Measurements from ENCODE around the gene ZKSCAN7.
"Not testable (repeated sequence)": the region's sequence is repeated elsewhere in the genome, so short reads cannot be mapped to it uniquely, and the experiment has no call there.

Gene ZKSCAN7

DNA sequence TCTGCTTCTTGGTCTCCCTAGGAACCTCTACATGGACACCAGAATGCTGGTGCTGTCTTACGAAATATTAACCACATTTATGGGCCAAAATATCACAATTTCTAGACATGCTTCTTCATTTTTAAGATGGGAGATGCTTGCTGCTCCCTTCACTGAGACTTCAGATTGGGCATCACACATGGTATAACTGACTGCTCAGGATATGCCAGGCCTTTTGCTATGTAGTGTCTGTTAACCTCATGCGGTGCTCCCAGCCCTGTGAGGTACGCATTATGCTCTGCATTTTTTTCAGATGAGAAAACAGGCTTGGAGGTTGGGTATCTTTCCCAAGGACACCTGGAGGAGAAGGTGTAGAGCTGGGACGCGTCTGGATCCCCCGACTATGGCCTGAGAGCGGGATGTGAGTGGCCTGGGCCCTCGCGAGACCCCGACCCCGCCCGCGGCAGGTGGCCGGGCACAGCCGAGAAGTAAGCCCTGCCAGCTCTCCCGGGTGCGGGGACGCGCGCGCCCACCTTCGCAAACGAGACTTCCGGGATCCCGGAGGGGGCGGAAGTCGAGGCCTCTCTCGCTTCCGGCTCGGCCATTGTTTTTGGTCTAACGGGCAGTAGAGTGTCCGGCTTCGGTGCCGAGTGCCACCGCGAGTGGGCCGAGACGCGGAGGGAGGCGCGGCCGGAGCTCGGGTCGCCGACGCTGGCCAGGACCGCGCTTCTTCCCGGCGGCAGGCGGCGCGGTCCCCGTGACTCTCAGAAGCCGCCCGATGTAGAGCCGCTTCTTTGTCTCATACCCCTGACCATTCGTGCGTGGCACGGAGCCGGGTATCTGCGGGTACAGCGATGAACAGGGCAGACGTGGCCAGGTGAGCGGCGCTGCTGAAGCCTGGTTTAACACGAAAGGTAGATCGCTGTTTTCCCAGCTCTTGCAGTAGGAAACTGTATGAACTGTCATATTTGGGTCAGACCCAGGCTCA, at the start of gene ZKSCAN7:
ZKSCAN7 (plus strand) TSS at position 568 of the 967 bp plus-strand sequence. CDS start 1,855 bp downstream, outside the sequence.
- peak; percentile 64 for DNase-seq

DNA sequence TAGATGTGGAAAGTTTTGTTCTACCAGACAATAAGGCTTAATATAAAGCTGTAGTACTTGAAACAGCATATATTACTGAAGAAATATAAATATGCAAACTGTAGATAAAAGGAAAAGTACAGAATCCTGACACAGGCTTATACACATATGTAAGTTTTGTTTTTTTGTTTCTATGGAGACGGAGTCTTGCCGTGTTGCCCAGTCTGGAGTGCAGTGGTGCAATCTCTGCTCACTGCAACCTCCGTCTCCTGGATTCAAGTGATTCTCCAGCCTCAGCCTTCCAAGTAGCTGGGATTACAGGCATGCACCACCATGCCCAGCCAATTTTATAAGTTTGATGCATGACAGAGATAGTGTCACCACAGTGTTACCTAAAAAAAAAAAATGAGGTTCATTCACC, 48.4 kb upstream of the ZKSCAN7 start:
- no peak for DNase-seq

DNA sequence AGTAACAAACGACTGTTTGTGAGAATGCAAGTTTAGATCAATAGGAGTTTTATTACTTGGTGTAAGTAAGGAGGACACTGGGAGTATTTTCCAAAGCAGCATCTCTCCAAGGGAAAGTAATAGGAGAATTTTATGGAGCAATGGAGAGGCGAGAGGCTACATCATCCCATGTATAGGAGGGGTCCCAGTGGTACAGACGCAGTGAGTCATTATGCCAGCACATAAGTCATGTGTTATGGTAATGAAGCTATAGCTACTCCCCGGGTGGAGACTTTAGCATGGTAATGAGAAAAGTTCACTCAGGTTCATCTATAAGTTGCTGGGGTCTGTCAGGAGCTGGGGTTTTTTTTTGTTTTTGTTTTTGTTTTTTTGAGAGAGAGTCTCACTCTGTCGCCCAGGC, 48.0 kb upstream of the ZKSCAN7 start:
- no peak for DNase-seq

DNA sequence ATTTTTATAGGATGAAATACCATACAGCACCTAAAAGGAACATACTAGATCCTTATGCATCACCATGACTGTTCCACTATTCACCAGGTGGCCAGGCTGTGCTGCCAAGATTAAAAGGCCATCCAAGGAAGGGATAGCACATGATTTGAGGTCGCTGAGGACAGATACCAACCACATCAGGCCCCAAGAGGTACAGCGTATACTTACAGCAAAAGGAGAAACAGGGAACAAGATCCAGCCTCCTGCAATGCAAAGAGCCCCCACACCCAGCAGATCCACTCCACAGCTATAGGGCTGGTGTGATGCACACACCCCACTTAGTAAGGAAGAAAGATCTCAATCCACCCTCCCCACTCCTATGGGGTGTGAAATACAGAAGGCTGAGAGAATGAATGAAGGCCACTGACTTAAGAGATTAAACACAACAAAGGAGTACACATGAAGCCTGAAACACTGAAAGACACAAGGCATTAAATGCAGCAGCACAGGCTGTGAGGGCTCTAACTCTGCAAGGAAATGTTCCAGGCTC, 45.5 kb upstream of the ZKSCAN7 start:
- no peak for DNase-seq

DNA sequence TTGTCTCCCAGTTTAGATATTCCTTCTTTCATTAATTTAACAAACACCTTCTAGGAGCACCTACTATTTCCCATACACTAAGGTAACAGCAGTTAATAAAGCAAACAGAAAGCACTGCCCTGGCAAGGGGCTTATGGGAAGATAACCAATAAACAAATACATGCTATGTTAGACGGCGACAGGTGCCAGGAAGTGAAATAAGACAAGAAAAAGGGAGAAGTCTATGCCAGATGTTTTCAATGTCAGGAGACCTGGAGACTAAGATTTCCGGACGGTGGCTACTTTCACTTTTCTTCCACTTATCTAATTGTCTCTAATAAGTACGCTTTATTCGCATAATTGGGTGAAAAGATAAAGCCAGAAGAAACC, 45.0 kb upstream of the ZKSCAN7 start:
- DNase-seq: peak; percentile 2

DNA sequence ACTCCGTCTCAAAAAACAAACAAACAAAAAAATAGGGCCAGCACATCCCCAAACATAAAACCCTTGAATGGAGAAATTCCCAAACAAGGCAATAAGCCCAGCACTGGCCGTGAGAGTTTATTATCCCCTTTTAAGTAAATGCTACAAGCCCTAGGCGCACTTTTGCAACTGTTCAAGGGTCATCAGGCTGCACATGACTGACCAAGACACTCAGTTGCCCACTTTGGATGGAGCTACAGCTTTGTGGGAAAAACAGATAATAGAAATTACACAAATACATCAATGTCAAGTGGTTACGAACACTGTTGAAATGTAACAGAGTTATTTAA, 43.8 kb upstream of the ZKSCAN7 start:
- no peak for DNase-seq

DNA sequence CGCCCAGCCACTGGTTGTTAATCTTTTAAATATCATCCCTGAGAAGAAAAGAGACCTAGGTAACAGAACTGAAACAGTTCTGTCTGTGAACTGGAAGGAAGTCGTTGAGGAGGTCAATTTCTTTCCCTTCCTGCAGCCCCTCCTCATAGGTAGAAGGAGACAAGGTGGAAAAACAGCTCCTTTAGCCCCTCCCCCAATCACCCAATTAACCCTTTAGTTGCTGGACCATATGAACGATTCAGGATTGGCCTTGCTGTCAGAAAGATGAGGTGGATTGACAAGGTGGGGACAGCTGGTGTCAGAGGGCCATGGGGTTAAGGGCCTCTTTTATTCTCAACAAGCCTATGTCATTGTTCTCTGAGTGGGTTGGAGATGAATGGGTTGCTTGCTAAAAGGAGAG, 41.5 kb upstream of the ZKSCAN7 start:
- no peak for DNase-seq

DNA sequence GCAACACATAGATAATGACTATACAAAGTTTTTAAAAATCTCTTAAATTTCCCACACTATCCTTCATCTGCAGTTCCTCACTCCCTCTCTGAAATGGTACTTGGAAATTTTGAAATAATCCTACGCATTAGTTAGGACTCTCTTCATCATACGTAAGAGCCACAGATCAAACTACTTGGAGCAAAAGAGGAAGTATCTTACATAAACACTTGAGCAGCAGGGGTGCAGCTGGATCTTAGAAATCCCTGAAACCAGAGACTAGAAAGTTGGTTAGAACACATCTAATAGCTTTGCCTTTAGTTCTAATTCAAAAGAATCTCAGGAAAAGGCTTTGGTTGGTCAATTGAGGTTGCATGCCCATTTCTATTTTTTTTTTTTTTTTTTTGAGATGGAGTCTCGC, 38.8 kb upstream of the ZKSCAN7 start:
- DNase-seq: no peak

DNA sequence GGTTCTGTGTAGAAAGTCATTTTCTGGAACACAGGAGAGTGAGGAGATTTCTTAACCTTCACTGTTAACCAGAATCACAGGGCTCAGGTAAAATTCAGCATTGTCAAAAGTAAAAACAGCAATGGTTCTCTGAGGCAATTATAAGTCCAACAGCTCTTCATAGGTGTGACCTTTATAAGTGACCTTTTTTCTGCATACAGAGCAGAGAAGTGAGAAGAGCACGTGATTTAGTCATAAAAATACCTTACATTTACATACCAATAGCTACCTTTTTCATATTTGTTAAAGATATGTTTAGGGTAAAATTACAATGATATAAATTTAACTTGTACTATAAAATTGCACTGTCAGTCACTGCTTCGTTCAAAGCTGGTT, 36.2 kb upstream of the ZKSCAN7 start:
- DNase-seq: no peak

DNA sequence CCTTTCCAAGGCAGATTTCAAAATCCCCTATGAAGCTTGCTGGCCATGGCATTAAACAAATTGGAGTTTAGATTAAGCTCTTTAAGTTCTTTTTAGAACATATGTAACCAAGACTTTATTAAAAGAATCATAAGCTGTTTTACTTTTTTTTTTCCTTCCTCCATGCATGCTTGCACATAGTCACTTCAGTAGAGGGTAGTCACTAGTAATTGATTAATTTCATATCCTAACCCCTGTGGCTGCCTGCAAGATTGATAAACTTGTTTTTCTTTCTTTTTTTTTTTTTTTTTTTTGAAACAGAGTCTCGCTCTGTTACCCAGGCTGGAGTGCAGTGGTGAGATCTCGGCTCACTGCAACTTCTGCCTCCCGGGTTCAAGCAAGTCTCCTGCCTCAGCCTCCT, 33.3 kb upstream of the ZKSCAN7 start:
- DNase-seq: no peak

DNA sequence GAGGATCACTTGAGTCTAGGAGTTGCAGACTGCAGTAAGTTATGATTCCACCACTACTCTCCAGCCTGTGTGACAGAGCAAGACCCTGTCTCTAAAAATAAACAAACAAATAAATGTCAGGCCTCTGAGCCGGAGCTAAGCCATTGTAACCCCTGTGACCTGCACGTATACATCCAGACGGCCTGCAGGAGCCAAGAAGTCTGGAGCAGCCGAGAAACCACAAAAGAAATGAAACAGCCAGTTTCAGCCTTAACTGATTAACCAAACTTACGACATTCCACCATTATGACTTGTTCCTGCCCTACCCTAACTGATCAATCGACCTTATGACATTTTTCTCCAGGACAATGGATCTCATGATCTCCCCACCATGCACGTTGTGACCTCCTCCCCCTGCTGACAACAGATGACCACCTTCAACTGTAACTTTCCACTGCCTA, 32.5 kb upstream of the ZKSCAN7 start:
- no peak for DNase-seq

DNA sequence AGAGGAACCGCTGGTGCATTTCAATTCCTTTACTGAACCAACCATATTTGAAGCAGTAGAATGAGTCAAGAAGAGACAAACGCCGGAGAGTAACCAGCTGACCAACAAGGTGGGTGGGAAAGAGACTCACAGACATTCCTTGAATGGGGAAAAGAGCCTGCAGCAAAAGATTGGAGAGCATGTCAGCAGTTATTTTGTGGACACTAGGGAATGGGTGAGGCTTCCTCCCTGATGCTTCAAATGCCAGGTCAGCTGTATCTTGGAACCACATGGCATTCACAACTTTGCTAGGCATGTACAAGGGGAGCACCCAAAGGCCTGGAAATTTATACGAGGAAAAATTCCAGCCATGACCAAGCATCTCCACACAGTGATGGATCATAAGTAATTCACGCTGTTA, 29.9 kb upstream of the ZKSCAN7 start:
- no peak for DNase-seq

DNA sequence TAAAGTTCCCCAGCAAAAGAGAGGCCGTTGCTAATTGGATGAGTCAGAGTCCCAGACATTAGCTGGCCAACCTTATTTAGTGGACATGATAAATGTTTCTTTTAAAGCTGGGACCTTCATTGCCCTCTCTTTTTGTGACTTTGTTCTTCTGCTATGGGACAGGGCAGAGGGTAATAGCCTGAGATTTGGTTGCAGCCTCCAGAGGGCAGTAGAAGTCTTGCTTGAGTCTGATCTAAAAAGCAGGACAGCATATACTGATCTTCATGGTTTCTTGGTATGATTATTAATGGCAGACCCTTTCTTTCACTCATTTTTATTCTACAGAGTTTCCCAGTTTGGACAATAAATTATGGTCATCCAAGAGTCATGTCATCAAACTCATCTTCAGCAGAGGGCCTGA, 25.1 kb upstream of the ZKSCAN7 start:
- no peak for DNase-seq

DNA sequence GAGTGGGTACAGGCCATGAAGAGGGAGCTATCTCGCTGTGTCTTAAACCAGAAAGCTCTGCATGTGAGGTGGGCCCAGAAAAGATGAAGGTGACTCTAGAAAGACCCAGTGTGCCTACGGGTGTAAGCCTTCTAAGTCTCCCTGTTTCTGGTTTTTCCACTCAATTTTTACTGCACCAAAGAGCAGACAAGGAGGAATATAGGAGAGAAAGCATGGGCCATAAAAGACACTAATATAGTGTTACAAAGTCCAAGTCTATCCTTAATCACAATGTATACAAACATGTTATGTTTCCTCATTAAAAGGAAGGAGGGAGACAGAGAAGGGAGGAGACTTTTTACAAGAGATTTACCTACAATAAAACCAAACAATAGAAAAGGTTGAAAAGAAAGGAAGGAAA, 24.1 kb upstream of the ZKSCAN7 start:
- DNase-seq: no peak

DNA sequence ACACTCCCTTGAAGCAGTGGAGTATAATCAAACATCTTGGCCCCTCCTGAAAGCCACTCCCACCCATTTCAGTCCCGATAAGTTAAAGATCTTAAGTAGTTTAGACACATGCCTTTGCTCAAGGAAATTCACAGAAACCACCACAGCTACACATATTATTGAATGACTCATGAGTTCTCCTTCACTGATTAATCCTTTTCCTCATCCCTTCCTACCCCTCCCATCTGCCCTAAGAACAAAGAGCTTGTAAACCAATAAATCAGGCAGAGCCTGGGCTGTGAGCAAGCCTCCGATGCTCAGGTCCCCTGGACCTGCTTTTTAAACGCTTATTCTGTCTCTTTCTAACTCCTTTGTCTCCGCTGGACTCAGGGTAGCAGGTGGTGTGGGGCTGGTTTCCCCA, 20.3 kb upstream of the ZKSCAN7 start:
- DNase-seq: not testable (repeated sequence)

DNA sequence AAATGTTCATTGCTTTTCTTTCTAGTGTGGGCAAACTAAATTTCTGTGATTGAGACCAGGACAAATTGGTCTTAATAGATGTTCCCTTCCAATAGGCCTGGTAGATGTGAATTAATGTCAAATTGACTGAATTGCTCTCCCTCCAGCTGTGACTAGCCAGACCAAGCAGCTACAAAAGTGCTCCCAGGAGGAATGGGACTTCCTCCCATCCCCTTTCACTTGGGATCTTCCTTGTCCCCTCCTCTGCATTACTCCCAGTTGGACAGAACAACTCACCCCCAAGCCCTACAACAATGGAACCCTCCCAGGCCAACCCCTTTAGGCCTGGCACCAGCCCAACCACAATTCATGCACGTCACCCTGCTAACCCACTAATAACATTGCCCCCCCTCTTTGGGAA, 19.6 kb upstream of the ZKSCAN7 start:
- no peak for DNase-seq

DNA sequence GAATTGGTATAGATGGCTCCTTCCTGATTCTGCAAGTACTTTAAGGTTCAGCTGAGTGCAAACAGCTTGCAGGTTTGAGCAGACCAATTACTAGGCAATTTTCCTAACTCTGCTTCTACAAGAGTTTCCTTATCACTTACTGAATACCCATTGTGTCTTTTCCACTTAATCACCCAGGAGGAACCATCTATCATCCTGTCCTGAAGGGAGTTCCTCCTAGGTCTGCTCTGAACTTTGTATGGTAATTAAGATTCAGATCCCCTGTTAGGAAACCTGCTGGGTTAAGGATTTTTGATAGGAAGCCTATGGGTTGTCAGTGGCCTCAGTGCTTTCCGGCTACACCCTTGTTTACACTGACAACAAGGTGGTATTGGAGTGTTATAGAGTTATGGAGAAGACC, 10.2 kb upstream of the ZKSCAN7 start:
- DNase-seq: not testable (repeated sequence)

DNA sequence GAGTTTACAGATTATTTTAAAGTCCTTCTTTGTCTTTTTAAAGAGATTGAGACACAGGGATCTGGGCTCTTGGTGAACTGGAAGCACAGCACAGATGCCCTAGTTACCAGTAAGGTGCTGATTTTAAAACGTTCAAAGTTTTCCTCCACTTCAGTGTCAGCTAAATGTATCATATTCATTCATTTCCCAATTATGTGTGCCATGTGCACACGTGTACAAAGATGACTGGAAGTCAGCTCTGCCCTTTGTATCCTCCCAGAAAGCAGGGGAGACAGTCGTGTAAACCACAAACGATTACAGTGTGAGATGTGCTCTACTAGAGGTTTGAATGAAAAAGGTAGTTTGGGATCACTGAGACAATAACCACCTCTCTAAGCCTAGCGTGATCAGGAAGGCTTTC, 730 bp downstream of the ZKSCAN7 start:
- no peak for DNase-seq

DNA sequence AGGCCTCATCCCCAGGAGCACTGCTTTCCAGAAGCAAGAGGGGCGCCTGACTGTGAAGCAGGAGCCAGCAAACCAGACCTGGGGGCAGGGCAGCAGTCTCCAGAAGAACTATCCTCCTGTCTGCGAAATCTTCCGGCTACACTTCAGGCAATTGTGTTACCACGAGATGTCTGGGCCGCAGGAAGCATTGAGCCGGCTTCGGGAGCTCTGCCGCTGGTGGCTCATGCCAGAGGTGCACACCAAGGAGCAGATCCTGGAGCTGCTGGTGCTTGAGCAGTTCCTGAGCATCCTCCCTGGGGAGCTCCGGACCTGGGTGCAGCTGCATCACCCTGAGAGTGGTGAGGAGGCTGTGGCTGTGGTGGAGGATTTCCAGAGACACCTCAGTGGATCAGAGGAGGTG, 2.1 kb downstream of the ZKSCAN7 start:
- no peak for DNase-seq

DNA sequence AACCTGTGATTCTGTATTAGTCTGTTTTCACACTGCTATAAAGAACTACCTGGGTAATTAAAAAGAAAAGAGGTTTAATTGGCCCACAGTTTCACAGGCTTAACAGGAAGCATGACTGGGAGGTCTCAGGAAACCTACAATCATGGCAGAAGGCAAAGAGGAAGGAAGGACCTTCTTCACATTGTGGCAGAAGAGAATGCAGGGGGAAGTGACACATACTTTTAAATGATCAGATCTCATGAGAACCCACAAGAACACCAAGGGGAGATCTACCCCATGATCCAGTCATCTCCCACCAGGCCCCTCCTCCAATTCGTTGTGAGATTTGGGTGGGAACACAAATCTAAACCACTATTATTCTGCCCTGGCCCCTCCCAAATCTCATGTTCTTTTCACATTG, 6.1 kb downstream of the ZKSCAN7 start:
- DNase-seq: no peak

DNA sequence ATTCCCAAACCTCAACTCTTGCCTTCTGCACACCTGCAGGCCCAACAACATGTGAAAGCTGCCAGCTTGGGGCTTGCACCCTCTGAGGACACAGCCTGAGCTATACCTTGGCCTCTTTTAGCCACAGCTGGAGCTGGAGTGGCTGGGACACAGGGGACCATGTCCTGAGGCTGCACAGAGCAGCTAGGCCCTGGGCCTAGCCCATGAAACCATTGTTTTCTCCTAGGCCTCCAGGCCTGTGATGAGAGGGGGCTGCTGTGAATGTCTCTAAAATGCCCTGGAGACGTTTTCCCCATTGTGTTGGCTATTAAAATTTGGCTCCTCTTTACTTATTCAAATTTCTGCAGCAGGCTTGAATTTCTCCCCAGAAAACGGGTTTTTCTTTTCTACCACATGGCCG, 7.2 kb downstream of the ZKSCAN7 start:
- DNase-seq: no peak

DNA sequence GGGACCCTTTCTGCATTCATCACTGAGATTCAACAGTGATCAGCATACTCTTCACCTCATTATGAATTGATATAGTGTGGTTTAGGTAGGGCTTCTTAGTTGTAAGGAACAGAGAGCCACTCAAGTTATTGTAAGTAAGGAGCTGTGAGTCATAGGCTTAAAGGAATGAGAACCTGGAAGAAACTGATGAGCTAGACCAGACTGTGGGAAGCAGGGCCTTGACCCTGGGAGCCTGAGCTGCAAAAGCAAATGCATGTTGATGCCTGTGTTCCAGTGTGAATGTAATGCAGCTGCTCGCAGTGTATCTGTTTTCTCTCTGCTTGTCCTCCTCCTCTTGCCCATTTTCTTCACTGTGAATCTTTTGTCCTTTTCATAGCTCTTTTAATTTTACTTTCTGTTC, 13.6 kb downstream of the ZKSCAN7 start:
- DNase-seq: no peak

DNA sequence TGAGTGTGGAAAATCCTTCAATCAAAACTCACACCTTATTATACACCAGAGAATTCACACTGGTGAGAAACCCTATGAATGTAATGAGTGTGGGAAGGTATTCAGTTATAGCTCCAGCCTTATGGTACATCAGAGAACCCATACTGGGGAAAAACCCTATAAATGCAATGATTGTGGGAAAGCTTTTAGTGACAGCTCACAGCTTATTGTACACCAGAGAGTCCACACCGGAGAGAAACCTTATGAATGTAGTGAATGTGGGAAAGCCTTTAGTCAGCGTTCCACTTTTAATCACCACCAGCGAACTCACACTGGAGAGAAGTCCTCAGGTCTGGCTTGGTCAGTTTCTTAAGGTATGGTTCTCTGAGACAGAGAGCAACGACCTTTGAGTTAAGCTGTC, 16.0 kb downstream of the ZKSCAN7 start:
- DNase-seq: no peak

DNA sequence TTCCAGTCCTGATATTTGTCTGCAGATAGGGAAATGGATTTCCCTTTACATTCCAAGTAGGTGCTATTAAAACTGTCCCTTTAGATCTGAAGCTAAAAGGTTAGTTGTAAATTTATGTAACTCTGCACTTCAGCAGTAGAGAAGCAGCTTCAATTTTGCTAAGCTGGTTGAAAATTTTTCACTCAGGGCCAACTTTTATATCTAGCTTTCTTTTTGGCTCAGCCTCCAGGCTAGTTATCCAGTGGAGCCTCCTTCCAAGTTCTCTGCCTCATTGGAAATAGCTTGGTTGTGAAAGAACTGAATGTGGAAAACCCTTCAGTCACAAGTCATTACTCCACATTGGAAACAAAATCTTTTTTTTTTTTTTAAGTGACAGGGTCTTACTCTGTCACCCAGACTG, 21.6 kb downstream of the ZKSCAN7 start:
- no peak for DNase-seq
